VCaP (cell line): ENCODE measurements around the gene IQSEC1.

ENCODE experiments used
- H3K27ac ChIP-seq: fragments of 450-650 bp; 2 replicates; pipeline ENCODE4 v1.5.1; 2017
- TF ChIP-seq, protein P1 (sequence below): fragments of 450-650 bp; conservative IDR thresholded peaks from 2 replicates; pipeline ENCODE4 v1.5.1; 2017; ENCODE audit warnings: mild to moderate bottlenecking, moderate library complexity

IQSEC1 gene

DNA sequence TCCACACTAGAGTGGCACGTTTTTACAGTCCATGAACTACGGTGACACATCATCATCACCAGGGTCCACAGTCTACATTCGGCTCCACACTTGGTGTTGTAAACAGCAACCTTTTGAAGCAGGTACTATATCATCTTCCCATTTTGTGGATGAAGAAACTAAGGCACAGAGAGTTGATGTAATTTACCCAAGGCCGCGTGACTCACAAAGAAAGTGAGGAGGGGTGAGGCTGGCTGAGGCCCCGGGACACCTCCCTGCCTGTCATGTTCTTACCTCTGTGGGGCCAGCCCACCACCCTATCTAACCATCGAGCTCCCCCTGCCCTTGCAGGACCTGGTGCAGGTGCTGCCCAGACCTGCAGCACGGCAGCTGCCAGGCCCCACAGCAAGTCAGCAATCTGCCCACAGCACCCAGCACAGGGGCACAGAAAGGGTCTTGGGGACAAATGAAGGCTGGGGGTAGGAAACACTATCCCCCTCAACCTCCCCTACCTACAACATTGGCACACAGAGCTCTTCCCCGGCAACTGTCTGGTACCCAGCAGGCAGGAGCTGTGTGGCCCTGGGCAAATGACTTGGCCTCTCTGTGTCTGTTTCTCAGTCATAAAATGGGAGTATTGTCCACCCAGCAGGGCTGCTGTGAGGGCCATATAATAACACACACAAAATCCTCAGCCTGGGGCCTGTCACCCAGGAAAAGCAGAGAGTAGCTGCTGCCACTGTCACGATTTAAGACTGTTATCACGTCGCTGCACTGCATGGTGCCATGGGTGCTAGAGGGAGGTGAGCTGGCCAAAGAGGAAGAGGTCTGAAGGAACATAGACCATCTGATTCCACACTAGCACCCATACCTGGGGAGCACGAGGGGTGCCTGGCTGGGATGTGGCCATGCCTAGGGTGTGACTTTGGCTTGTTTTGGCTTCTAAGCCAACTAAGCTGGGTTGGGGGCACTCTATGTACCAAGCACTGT, 115.1 kb downstream of the IQSEC1 start:
- TF ChIP-seq, protein P1, sequence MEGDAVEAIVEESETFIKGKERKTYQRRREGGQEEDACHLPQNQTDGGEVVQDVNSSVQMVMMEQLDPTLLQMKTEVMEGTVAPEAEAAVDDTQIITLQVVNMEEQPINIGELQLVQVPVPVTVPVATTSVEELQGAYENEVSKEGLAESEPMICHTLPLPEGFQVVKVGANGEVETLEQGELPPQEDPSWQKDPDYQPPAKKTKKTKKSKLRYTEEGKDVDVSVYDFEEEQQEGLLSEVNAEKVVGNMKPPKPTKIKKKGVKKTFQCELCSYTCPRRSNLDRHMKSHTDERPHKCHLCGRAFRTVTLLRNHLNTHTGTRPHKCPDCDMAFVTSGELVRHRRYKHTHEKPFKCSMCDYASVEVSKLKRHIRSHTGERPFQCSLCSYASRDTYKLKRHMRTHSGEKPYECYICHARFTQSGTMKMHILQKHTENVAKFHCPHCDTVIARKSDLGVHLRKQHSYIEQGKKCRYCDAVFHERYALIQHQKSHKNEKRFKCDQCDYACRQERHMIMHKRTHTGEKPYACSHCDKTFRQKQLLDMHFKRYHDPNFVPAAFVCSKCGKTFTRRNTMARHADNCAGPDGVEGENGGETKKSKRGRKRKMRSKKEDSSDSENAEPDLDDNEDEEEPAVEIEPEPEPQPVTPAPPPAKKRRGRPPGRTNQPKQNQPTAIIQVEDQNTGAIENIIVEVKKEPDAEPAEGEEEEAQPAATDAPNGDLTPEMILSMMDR, result no peak
- H3K27ac ChIP-seq, result peak overlapping the region; percentile 77

DNA sequence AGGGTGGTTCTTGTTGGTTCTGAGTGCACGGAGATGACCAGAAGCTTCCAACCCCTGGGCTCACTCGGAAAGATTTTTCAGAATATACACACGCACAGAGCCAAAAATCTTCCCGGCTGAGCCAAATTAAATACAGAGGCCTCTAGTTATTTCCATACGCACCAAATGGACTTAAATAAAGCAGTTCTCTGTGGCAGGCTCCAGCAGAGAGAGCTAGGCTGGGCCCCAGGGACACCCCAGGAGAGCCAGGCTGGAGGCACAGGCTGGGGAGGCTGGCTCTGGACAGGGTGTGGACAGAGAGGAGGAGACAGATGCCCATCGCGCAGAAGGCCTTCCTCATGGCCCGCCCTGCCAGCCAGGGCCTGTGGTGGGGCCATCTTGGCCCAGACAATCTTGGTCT, 115.9 kb downstream of the IQSEC1 start:
- peak overlapping the region; percentile 77 for H3K27ac ChIP-seq
- TF ChIP-seq, protein P1, result no peak

DNA sequence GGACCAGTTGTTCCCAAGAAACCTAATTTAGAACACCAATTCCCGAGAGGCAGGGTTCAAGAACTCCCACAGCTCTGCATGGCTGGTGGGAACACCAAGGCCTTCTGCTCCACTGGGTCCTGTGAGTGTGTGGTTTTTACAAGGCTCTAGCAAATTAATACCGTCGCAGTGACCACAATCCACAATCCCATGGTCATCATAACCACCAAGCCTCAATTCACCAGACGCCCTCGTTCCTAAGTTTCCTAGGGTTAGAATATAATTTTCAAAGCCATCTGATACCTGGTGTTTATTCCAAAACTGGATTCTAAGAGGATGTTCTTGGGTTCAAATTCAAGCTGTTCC, 116.9 kb downstream of the IQSEC1 start:
- TF ChIP-seq, protein P1, result no peak

DNA sequence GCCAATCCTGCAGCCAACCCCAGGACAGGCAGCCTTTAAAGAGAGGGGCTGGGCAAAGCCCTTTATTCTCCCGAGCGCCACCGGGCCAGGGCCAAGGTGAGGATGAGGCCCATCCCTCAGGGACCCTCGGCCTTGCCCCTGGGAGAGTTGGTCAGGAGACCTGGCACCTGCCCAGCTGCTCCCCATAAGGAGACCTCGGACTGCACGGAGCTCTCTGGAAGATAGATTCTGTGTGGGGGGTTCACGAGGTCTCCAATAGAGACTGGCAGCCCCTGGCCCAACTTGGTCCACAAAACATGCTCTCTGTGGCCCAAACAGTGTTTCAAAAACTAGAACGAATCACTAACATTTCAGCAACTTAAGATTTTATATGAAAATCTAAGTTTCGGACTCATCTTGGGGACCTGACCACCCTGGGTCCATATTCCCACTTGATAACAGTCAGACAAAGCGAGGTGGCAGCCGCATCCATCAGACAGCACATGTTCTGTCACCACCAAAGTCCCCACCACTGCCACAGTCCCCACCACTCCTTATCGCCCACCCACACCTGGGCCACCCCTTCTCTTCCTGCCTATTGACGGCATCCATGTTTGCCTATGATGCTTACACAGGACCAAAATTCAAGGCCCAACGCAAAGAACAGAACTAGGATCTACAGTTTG, 117.4 kb downstream of the IQSEC1 start:
- TF ChIP-seq, protein P1, result no peak
- H3K27ac ChIP-seq, result peak overlapping the region; percentile 77

More for the DNA sequence above, 116.9 kb downstream of the IQSEC1 start:
- H3K27ac ChIP-seq, result peak overlapping the region; percentile 77

DNA sequence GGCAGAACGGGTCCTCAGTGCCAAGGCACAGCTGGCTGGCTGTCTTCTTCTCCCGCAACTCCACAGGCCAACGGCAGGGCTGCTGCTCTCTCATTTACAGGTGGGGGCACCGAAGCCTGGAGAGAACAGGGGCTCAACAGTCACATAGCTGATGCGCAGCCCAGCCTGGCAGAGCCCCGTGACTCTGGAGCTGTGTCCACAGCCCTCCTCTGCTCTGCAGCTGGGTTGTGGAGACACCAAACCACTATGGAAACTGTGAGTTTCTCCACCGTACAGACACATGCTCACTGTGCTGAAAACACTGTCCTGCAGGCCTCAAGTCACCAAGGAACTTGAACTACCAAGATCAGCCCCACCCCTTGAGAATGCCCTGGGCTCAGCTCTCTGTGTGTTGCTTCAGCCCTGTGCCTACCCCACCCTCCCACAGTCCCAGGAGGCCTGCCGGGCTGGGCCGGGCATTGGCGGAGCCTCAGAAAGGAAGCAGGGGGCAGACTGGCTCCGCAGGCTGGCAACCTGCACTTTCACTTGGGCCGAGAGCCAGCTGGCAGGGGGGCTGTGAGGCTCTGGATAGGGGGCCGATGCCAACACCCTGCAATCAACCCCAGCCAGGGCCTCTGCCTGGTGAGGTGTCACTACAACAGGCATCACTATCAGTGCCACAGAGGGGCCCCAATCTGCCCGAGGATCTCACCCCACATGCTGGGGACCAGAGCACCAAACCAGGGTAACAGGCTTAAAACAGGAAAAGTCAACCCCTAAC, 118.2 kb downstream of the IQSEC1 start:
- TF ChIP-seq, protein P1, result peak; percentile 32
- peak overlapping the region; percentile 77 for H3K27ac ChIP-seq

DNA sequence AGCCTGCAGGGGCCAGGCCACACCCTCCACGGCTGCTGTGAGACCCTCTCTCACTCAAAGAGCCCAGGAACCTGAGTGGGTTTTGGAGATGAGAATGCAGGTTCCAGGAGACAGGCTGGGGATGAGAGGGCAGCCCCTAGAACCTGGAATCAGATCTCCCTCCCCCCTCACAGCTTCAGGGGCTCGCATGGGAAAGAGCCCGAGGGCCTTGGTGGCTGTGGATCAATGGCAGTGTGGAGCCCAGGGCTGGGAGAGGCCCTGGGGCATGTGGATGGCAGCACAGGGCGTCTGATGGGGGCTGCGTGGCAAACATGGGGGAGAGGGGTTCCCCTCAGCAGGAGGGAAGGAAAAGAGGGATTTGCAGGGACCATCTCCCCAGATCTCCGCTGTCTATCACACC, 119.0 kb downstream of the IQSEC1 start:
- TF ChIP-seq, protein P1, result no peak

More for the DNA sequence above, 119.0 kb downstream of the IQSEC1 start:
- H3K27ac ChIP-seq, result peak overlapping the region; percentile 77
